ENCODE measurements around the gene NCOA1. TPM values are rescaled to one million over a fixed set of nuclear protein-coding genes. Genes with fewer than 3 reads are reported as not detected.

NCOA1 gene
- total and polyA plus RNA-seq, 2 donors (not counting 3 experiments of a cell fraction or from before 2014, with no cell fraction given) = 11.4 to 14.1 TPM

GRCh38 chr2:24623535-24623934 is 132.5 kb downstream of the NCOA1 start:
- no peak overlapping the region for H3K27ac ChIP-seq (ENCODE audit: insufficient read depth, low read depth, low read length)
- H3K36me3 ChIP-seq (ENCODE audit: control insufficient read depth in 2 of 2, extremely low read depth in 1 of 2, insufficient read depth in 2 of 2, low read length in 2 of 2) = no peaks in the 10 kb centered on the region
- H3K9me3 ChIP-seq (replicated peaks; ENCODE audit: control insufficient read depth, insufficient read depth, low read length) = no peaks in the 10 kb centered on the region
- no peaks in the 10 kb centered on the region for H3K27me3 ChIP-seq (ENCODE audit: control insufficient read depth in 2 of 2, insufficient read depth in 2 of 2, low read length in 2 of 2)
- FAIRE-seq (no peak), DNase-seq (ENCODE audit: low read depth, low spot score) (no peak)
- no peak overlapping the region for H3K4me2 ChIP-seq (ENCODE audit: insufficient read depth, low read length)
- no peak overlapping the region for H2AFZ ChIP-seq (ENCODE audit: low read depth, low read length)
- H3K4me3 ChIP-seq (replicated peaks in 1 of 3; ENCODE audit: insufficient read depth in 1 of 3, low read depth in 1 of 3, low read length in 3 of 3) = no peak overlapping the region
- POLR2A ChIA-PET = no interaction called here
- CTCF ChIA-PET = no interaction called here
- intact Hi-C loops (cut with micrococcal nuclease) = no loop called here
- H3K79me2 ChIP-seq (ENCODE audit: control insufficient read depth, insufficient read depth, low read length) = no peaks in the 10 kb centered on the region
- no TSS peak for BruUV-seq (replicated peaks)
- H3K9ac ChIP-seq (replicated peaks; ENCODE audit: extremely low read depth, insufficient read depth, low read length) = no peak overlapping the region
- TF ChIP-seq MYC (IDR thresholded peaks at IDR 0.05; ENCODE audit: low read depth, low read length) = no peak
- TF ChIP-seq POLR2AphosphoS5 (IDR thresholded peaks at IDR 0.05; ENCODE audit: insufficient read depth, low read depth, low read length) = no peak
- no peak for TF ChIP-seq CTCF (IDR thresholded peaks at IDR 0.05; ENCODE audit: extremely low read depth in 1 of 2, insufficient read depth in 1 of 2, low read depth in 1 of 2, low read length in 2 of 2)
- no peak for TF ChIP-seq POLR2A (IDR thresholded peaks at IDR 0.05; ENCODE audit: low read depth, low read length)
- H3K4me1 ChIP-seq (ENCODE audit: control insufficient read depth, extremely low read depth, insufficient read depth, low read length) = no peaks in the 10 kb centered on the region
- dilution Hi-C loops (cut with MboI; ENCODE audit: extremely low pct_ligation_motif_present, low sequenced_read_pairs) = no loop called here
- no peaks in the 10 kb centered on the region for H3K9me1 ChIP-seq (replicated peaks; ENCODE audit: control insufficient read depth, extremely low read depth, insufficient read depth, low read length)
- H4K20me1 ChIP-seq (replicated peaks; ENCODE audit: control insufficient read depth, extremely low read depth, insufficient read depth, low read length) = no peaks in the 10 kb centered on the region

- intact Hi-C loops (cut with micrococcal nuclease) = no loop called here
Measured at GRCh38 chr2:24625728-24626127, 134.7 kb downstream of the NCOA1 start.

More at GRCh38 chr2:24625728-24626127, 134.7 kb downstream of the NCOA1 start:
- DNase-seq (ENCODE audit: low read depth, low spot score) (no peak), FAIRE-seq (no peak)
- ChIA-PET POLR2A (no interaction called here), CTCF (interaction anchor here (1.5 to 1.9 kb wide), 3 partner anchors 13 to 20 kb away, joined by 3 to 8 read pairs (median 7); no protein-coding TSS in a partner anchor)
- Histone ChIP-seq H3K27me3 (ENCODE audit: control insufficient read depth in 2 of 2, insufficient read depth in 2 of 2, low read length in 2 of 2) (no peaks in the 10 kb centered on the region), H3K4me1 (ENCODE audit: control insufficient read depth, extremely low read depth, insufficient read depth, low read length) (no peaks in the 10 kb centered on the region), H3K9me1 (replicated peaks; ENCODE audit: control insufficient read depth, extremely low read depth, insufficient read depth, low read length) (no peaks in the 10 kb centered on the region), H3K36me3 (ENCODE audit: control insufficient read depth in 2 of 2, extremely low read depth in 1 of 2, insufficient read depth in 2 of 2, low read length in 2 of 2) (no peaks in the 10 kb centered on the region), H3K9me3 (replicated peaks; ENCODE audit: control insufficient read depth, insufficient read depth, low read length) (no peaks in the 10 kb centered on the region), H3K27ac (ENCODE audit: insufficient read depth, low read depth, low read length) (no peak overlapping the region), H3K4me2 (ENCODE audit: insufficient read depth, low read length) (no peak overlapping the region), H3K79me2 (ENCODE audit: control insufficient read depth, insufficient read depth, low read length) (no peaks in the 10 kb centered on the region), H4K20me1 (replicated peaks; ENCODE audit: control insufficient read depth, extremely low read depth, insufficient read depth, low read length) (no peaks in the 10 kb centered on the region), H3K4me3 (replicated peaks in 1 of 3; ENCODE audit: insufficient read depth in 1 of 3, low read depth in 1 of 3, low read length in 3 of 3) (no peak overlapping the region), H2AFZ (ENCODE audit: low read depth, low read length) (no peak overlapping the region), H3K9ac (replicated peaks; ENCODE audit: extremely low read depth, insufficient read depth, low read length) (no peak overlapping the region)
- BruUV-seq (replicated peaks) = no TSS peak
- no peak for TF ChIP-seq MYC (IDR thresholded peaks at IDR 0.05; ENCODE audit: low read depth, low read length)
- no peak for TF ChIP-seq CTCF (IDR thresholded peaks at IDR 0.05; ENCODE audit: extremely low read depth in 1 of 2, insufficient read depth in 1 of 2, low read depth in 1 of 2, low read length in 2 of 2)
- dilution Hi-C loops (cut with MboI; ENCODE audit: extremely low pct_ligation_motif_present, low sequenced_read_pairs) = no loop called here

Data from endothelial cell of umbilical vein (primary cell).